SK-N-SH treated with all-trans-retinoic acid at 6 μM for 48 hours (cell line): ENCODE results near the gene HOXA7.
A peak's percentile ranks its signal among the peaks of the same experiment; 100 is the strongest.

Source experiments
- ATAC-seq: fragments of 200-7000 bp; cut with Tn5 transposase; 3 replicates; pipeline ENCODE4 v1.9.1; 2020; ENCODE audit warnings: mild to moderate bottlenecking, moderate library complexity
- ARNTL ChIP-seq: fragments of 450-650 bp; formaldehyde crosslinking; IDR thresholded peaks from 2 replicates; pipeline ENCODE4 v1.5.0; 2020; ENCODE audit warnings: low read depth, mild to moderate bottlenecking, moderate library complexity, borderline replicate concordance
- BACH2 ChIP-seq: fragments of 250-450 bp; sonication (Bioruptor Pico); IDR thresholded peaks from 2 replicates; pipeline ENCODE4 v1.9.0; 2021; ENCODE audit warnings: mild to moderate bottlenecking, borderline replicate concordance
- CSDC2 ChIP-seq: fragments of 250-450 bp; sonication (Bioruptor Pico); IDR thresholded peaks from 2 replicates; pipeline ENCODE4 v1.5.0; 2020; ENCODE audit warnings: mild to moderate bottlenecking, moderate library complexity
- ESRRG ChIP-seq: fragments of 250-450 bp; sonication (Bioruptor Pico); IDR thresholded peaks from 2 replicates; pipeline ENCODE4 v1.6.1; 2021; ENCODE audit warnings: mild to moderate bottlenecking
- GLIS3 ChIP-seq: fragments of 250-450 bp; sonication (Bioruptor Pico); IDR thresholded peaks from 2 replicates; pipeline ENCODE4 v1.5.0; 2020; ENCODE audit warnings: mild to moderate bottlenecking, moderate library complexity
- ISL1 ChIP-seq: fragments of 250-450 bp; sonication (Bioruptor Pico); IDR thresholded peaks from 2 replicates; pipeline ENCODE4 v2.1.2; 2022; ENCODE audit warnings: mild to moderate bottlenecking, moderate library complexity
- OSR1 ChIP-seq: fragments of 250-450 bp; sonication (Bioruptor Pico); IDR thresholded peaks from 2 replicates; pipeline ENCODE4 v1.8.0; 2022; ENCODE audit warnings: moderate library complexity, mild to moderate bottlenecking, inconsistent platforms
- PPARA ChIP-seq: fragments of 250-450 bp; sonication (Bioruptor Pico); IDR thresholded peaks from 2 replicates; pipeline ENCODE4 v1.5.0; 2020; ENCODE audit warnings: mild to moderate bottlenecking, borderline replicate concordance
- RARB ChIP-seq: fragments of 250-450 bp; sonication (Bioruptor Pico); IDR thresholded peaks from 2 replicates; pipeline ENCODE4 v1.8.0; 2021; ENCODE audit warnings: mild to moderate bottlenecking, moderate library complexity
- SNAI2 ChIP-seq: fragments of 250-450 bp; sonication (Bioruptor Pico); IDR thresholded peaks from 2 replicates; pipeline ENCODE4 v1.5.0; 2020; ENCODE audit warnings: mild to moderate bottlenecking, moderate library complexity
- TCF4 ChIP-seq: fragments of 250-450 bp; sonication (Bioruptor Pico); IDR thresholded peaks from 2 replicates; pipeline ENCODE4 v1.8.0; 2021; ENCODE audit warnings: mild to moderate bottlenecking, moderate library complexity, borderline replicate concordance
- TOX ChIP-seq: fragments of 250-450 bp; sonication (Bioruptor Pico); IDR thresholded peaks from 2 replicates; pipeline ENCODE4 v1.8.0; 2021; ENCODE audit warnings: mild to moderate bottlenecking, moderate library complexity, borderline replicate concordance
- ZC3H10 ChIP-seq: fragments of 250-450 bp; sonication (Bioruptor Pico); IDR thresholded peaks from 2 replicates; pipeline ENCODE4 v1.5.1; 2021; ENCODE audit warnings: mild to moderate bottlenecking, moderate library complexity
- ZFP3 ChIP-seq: fragments of 250-450 bp; sonication (Bioruptor Pico); IDR thresholded peaks from 2 replicates; pipeline ENCODE4 v1.5.0; 2020; ENCODE audit warnings: mild to moderate bottlenecking, moderate library complexity
- ZFP30 ChIP-seq: fragments of 450-650 bp; formaldehyde crosslinking; IDR thresholded peaks from 2 replicates; pipeline ENCODE4 v1.5.0; 2022; ENCODE audit warnings: mild to moderate bottlenecking, moderate library complexity
- ZNF565 ChIP-seq: fragments of 450-650 bp; formaldehyde crosslinking; conservative IDR thresholded peaks from 2 replicates; pipeline ENCODE4 v1.5.0; 2020; ENCODE audit warnings: low read depth, mild to moderate bottlenecking, moderate library complexity
- ZNF70 ChIP-seq: fragments of 450-650 bp; formaldehyde crosslinking; IDR thresholded peaks from 2 replicates; pipeline ENCODE4 v1.5.0; 2020; ENCODE audit warnings: mild to moderate bottlenecking, moderate library complexity
- ZNF8 ChIP-seq: fragments of 450-650 bp; formaldehyde crosslinking; IDR thresholded peaks from 2 replicates; pipeline ENCODE4 v1.5.0; 2020; ENCODE audit warnings: mild to moderate bottlenecking, moderate library complexity
- TF ChIP-seq, protein P1 (sequence below): fragments of 250-450 bp; sonication (Bioruptor Pico); IDR thresholded peaks from 2 replicates; pipeline ENCODE4 v1.8.0; 2021; ENCODE audit warnings: low read depth, mild to moderate bottlenecking, moderate library complexity, borderline replicate concordance
- TF ChIP-seq, protein P2 (sequence below): fragments of 250-450 bp; sonication (Bioruptor Pico); IDR thresholded peaks from 2 replicates; pipeline ENCODE4 v1.8.0; 2020; ENCODE audit warnings: mild to moderate bottlenecking, moderate library complexity, borderline replicate concordance
- TF ChIP-seq, protein P3 (sequence below): fragments of 250-450 bp; sonication (Bioruptor Pico); IDR thresholded peaks from 2 replicates; pipeline ENCODE4 v1.5.0; 2020; ENCODE audit warnings: mild to moderate bottlenecking, moderate library complexity

Gene HOXA7

DNA sequence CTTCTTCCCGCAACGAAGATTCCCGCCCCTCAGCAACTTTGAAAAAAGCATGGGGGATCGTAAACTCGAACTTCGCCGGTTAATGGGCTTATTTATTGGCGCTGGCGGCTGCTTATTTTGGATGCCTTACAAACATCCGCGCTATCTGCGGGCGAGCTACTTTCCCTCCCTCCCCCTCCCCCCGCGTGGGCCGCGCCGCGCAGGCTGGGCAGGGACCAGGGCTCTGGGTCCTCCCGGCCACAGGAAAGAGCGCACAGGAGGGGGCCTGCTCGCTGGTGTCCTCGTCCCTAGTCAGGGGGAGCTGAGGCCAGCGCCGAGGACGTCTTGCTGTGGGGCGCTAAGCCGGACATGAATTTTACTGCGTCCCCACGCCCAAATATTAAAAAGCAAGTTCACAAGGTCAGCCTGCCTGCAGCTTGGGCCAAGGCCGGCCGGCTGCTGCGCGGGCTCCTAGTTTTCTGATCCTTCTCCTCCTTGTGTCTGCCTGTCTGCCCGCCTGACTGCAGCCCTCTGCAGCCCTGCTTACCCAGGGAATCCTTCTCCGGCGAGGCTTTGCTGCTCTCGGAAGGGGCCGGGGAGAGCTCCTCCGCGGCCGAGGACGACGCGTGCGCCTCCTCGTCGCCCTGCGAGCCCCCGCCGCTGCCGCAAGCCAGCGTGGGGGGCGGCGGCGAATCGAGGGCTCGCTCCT lies 16.5 kb upstream of the HOXA7 start:
- no peak for TF ChIP-seq PPARA
- TF ChIP-seq RARB = no peak
- TF ChIP-seq, protein P1, sequence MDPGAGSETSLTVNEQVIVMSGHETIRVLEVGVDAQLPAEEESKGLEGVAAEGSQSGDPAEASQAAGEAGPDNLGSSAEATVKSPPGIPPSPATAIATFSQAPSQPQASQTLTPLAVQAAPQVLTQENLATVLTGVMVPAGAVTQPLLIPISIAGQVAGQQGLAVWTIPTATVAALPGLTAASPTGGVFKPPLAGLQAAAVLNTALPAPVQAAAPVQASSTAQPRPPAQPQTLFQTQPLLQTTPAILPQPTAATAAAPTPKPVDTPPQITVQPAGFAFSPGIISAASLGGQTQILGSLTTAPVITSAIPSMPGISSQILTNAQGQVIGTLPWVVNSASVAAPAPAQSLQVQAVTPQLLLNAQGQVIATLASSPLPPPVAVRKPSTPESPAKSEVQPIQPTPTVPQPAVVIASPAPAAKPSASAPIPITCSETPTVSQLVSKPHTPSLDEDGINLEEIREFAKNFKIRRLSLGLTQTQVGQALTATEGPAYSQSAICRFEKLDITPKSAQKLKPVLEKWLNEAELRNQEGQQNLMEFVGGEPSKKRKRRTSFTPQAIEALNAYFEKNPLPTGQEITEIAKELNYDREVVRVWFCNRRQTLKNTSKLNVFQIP = no peak
- no peak for TF ChIP-seq ZNF565 (CRISPR knock-in tag)
- TF ChIP-seq TCF4 (CRISPR knock-in tag) = no peak
- TF ChIP-seq, protein P2, sequence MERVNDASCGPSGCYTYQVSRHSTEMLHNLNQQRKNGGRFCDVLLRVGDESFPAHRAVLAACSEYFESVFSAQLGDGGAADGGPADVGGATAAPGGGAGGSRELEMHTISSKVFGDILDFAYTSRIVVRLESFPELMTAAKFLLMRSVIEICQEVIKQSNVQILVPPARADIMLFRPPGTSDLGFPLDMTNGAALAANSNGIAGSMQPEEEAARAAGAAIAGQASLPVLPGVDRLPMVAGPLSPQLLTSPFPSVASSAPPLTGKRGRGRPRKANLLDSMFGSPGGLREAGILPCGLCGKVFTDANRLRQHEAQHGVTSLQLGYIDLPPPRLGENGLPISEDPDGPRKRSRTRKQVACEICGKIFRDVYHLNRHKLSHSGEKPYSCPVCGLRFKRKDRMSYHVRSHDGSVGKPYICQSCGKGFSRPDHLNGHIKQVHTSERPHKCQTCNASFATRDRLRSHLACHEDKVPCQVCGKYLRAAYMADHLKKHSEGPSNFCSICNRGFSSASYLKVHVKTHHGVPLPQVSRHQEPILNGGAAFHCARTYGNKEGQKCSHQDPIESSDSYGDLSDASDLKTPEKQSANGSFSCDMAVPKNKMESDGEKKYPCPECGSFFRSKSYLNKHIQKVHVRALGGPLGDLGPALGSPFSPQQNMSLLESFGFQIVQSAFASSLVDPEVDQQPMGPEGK (CRISPR knock-in tag) = no peak
- TF ChIP-seq ISL1 (CRISPR knock-in tag) = no peak
- TF ChIP-seq SNAI2 = no peak
- no peak for TF ChIP-seq ZFP30 (CRISPR knock-in tag)
- no peak for TF ChIP-seq TOX
- no peak for TF ChIP-seq BACH2 (CRISPR knock-in tag)
- TF ChIP-seq ZC3H10 = no peak
- TF ChIP-seq ZFP3 (CRISPR knock-in tag) = no peak
- no peak for TF ChIP-seq GLIS3
- no peak for TF ChIP-seq OSR1 (CRISPR knock-in tag)
- no peak for TF ChIP-seq ESRRG (CRISPR knock-in tag)
- no peak for TF ChIP-seq CSDC2 (CRISPR knock-in tag)
- peak; percentile 8; the same call in 1 of the 3 replicates for ATAC-seq

DNA sequence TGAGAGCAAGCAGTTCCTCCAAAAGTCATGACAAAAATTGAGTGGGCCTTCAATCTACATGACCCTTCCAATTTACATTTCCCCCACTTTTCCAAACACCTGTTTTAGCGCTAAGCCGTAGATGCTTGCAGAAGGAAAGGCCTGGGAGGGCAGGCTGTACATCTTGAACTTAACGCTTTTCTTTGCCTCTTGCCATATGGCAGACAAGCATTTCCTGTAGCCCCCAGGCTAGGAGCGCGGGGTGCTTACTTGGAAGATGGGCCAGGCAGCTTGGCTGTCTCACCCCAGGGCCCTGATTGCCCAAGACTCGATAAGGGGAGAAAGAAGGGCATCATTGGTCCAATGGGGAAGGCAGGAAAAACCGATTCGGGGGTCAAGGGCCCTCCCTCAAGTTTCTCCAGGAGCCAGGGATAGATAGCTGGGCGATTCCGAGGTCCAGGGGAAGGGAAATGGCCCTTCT lies 15.9 kb upstream of the HOXA7 start:
- ATAC-seq = no peak
- TF ChIP-seq CSDC2 (CRISPR knock-in tag) (no peak), TOX (no peak), ARNTL (CRISPR knock-in tag) (no peak), BACH2 (CRISPR knock-in tag) (no peak), ZFP3 (CRISPR knock-in tag) (no peak), TCF4 (CRISPR knock-in tag) (no peak), GLIS3 (no peak), OSR1 (CRISPR knock-in tag) (no peak), ISL1 (CRISPR knock-in tag) (no peak), RARB (no peak), ZNF70 (CRISPR knock-in tag) (no peak), ZFP30 (CRISPR knock-in tag) (no peak), ZC3H10 (no peak), ZNF8 (CRISPR knock-in tag) (no peak)
- TF ChIP-seq, protein P2 (CRISPR knock-in tag) = no peak
- TF ChIP-seq, protein P1 = no peak
- TF ChIP-seq, protein P3, sequence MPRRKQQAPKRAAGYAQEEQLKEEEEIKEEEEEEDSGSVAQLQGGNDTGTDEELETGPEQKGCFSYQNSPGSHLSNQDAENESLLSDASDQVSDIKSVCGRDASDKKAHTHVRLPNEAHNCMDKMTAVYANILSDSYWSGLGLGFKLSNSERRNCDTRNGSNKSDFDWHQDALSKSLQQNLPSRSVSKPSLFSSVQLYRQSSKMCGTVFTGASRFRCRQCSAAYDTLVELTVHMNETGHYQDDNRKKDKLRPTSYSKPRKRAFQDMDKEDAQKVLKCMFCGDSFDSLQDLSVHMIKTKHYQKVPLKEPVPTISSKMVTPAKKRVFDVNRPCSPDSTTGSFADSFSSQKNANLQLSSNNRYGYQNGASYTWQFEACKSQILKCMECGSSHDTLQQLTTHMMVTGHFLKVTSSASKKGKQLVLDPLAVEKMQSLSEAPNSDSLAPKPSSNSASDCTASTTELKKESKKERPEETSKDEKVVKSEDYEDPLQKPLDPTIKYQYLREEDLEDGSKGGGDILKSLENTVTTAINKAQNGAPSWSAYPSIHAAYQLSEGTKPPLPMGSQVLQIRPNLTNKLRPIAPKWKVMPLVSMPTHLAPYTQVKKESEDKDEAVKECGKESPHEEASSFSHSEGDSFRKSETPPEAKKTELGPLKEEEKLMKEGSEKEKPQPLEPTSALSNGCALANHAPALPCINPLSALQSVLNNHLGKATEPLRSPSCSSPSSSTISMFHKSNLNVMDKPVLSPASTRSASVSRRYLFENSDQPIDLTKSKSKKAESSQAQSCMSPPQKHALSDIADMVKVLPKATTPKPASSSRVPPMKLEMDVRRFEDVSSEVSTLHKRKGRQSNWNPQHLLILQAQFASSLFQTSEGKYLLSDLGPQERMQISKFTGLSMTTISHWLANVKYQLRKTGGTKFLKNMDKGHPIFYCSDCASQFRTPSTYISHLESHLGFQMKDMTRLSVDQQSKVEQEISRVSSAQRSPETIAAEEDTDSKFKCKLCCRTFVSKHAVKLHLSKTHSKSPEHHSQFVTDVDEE (CRISPR knock-in tag) = no peak
